NT2/D1 (cell line): Measurements from ENCODE around the gene RFC1.

Experiments used
- SUZ12 ChIP-seq: IDR thresholded peaks from 2 replicates; pipeline ENCODE4 v1.6.1; 2011; ENCODE audit not compliant: insufficient read length, insufficient read depth; ENCODE audit errors: extremely low read depth
- YY1 ChIP-seq: IDR thresholded peaks from 2 replicates; pipeline ENCODE4 v1.6.1; 2011; ENCODE audit not compliant: insufficient read length, insufficient read depth
- ZNF274 ChIP-seq: IDR thresholded peaks from 2 replicates; pipeline ENCODE4 v1.6.1; 2011; ENCODE audit warnings: mild to moderate bottlenecking, low read depth, low read length

DNA sequence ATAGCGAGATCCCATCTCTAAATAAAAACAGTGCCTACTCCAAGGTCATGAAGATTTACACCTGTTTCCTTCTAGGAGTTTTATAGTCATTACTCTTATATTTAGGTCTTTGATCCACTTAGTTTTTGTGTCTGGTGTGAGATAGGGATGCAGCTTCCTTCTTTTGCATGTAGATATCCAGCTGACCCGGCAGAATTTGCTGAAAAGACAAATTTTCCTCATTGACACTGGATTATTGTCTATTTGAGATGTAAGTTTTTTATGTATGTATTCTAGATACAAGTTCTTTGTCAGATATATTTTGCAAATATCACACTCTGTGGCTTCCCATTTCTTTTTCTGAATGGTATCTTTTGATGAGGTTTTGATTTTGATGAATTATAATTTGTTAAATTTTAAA lies 85.4 kb downstream of the RFC1 start:
- TF ChIP-seq YY1, result no peak
- TF ChIP-seq ZNF274, result no peak
- no peak for TF ChIP-seq SUZ12
